H1 (cell line): ENCODE results near the gene DPM2. TPM values are rescaled to one million over a fixed set of nuclear protein-coding genes. Genes with fewer than 3 reads are reported as not detected.

Experiments
- CTCF ChIA-PET: fragments of 300-600 bp; sonication (Branson Sonifier 250); formaldehyde crosslinking; loops from one replicate; lab custom pipeline; 2021; ENCODE audit not compliant: partially characterized antibody; lab: Charles Lee
- POLR2A ChIA-PET: fragments of 300-600 bp; sonication (Branson Sonifier 250); formaldehyde crosslinking; loops from one replicate; lab custom pipeline; 2021; ENCODE audit warnings: inconsistent platforms; ENCODE audit not compliant: partially characterized antibody; lab: Charles Lee
- DNase-seq, 2 experiments: peaks; one replicate each; pipeline versions ENCODE4 v3.0.0 to v3.0.0-alpha.2; 2010 to 2022; ENCODE audit warnings: low spot score in 2 of 2, low read depth in 1 of 2, mixed read lengths in 1 of 2
- FAIRE-seq: peaks from 2 replicates; lab custom pipeline; 2011; peaks lifted over from hg19 to GRCh38; lab: Jason Lieb, UNC
- H2AFZ ChIP-seq: 2 replicates; pipeline ENCODE4 v1.8.1; 2012; ENCODE audit warnings: low read length, inconsistent platforms
- H2AK5ac ChIP-seq: 2 replicates; pipeline ENCODE4 v1.6.1; 2013; ENCODE audit warnings: low read depth, low read length
- H2BK120ac ChIP-seq: replicated peaks from 2 replicates; pipeline ENCODE3; 2013; ENCODE audit warnings: low read depth, low read length, inconsistent platforms
- H2BK12ac ChIP-seq: 2 replicates; pipeline ENCODE4 v1.6.1; 2013; ENCODE audit warnings: low read depth, low read length
- H2BK15ac ChIP-seq: 2 replicates; pipeline ENCODE4 v1.6.1; 2013; ENCODE audit warnings: low read length
- H2BK20ac ChIP-seq: 2 replicates; pipeline ENCODE4 v1.6.1; 2013; ENCODE audit warnings: low read length
- H2BK5ac ChIP-seq: 2 replicates; pipeline ENCODE4 v1.6.1; 2013; ENCODE audit warnings: low read depth, low read length
- H3K14ac ChIP-seq: 2 replicates; pipeline ENCODE4 v1.6.1; 2013; ENCODE audit warnings: inconsistent platforms; ENCODE audit not compliant: insufficient read length
- H3K18ac ChIP-seq: 2 replicates; pipeline ENCODE4 v1.6.1; 2013; ENCODE audit warnings: low read length; ENCODE audit errors: extremely low read depth
- H3K23ac ChIP-seq: 2 replicates; pipeline ENCODE4 v1.6.1; 2013; ENCODE audit warnings: inconsistent platforms; ENCODE audit not compliant: insufficient read length
- H3K23me2 ChIP-seq: 2 replicates; pipeline ENCODE4 v1.6.1; 2013; ENCODE audit warnings: low read depth, low read length
- H3K27ac ChIP-seq: 2 replicates; pipeline ENCODE4 v1.6.1; 2011; ENCODE audit warnings: low read depth, low read length, inconsistent platforms
- H3K27me3 ChIP-seq, 4 experiments: replicated peaks in 1 of 4; 1 replicate in 1 of 4; 2 replicates in 3 of 4; pipeline versions ENCODE4 v1.6.1 to v1.8.1; 2011 to 2013; ENCODE audit warnings: low read length in 3 of 4, mild to moderate bottlenecking in 3 of 4, inconsistent platforms in 2 of 4, mixed read lengths in 2 of 4, moderate library complexity in 1 of 4; ENCODE audit not compliant: control insufficient read depth in 3 of 4, insufficient read depth in 3 of 4; ENCODE audit errors: extremely low read depth in 1 of 4
- H3K36me3 ChIP-seq, 4 experiments: 2 replicates each; pipeline versions ENCODE4 v1.6.1 to v1.8.1; 2011 to 2013; ENCODE audit warnings: mild to moderate bottlenecking in 4 of 4, low read length in 3 of 4, moderate library complexity in 2 of 4, control low read depth in 1 of 4, inconsistent platforms in 1 of 4; ENCODE audit not compliant: insufficient read depth in 4 of 4, control insufficient read depth in 2 of 4
- H3K4ac ChIP-seq: replicated peaks from 2 replicates; pipeline ENCODE3; 2013; ENCODE audit warnings: low read length, low read depth, mixed read lengths, inconsistent platforms; ENCODE audit not compliant: insufficient read length
- H3K4me1 ChIP-seq, 4 experiments: replicated peaks in 1 of 4; 1 replicate in 1 of 4; 2 replicates in 3 of 4; pipeline versions ENCODE4 v1.6.1 to v1.8.1; 2011 to 2013; ENCODE audit warnings: low read length in 3 of 4, inconsistent platforms in 2 of 4, mixed read lengths in 1 of 4; ENCODE audit not compliant: insufficient read depth in 4 of 4, control insufficient read depth in 3 of 4
- H3K4me2 ChIP-seq, 2 experiments: 2 replicates each; pipeline versions ENCODE4 v1.6.1 to v1.8.1; 2011 to 2013; ENCODE audit warnings: low read depth in 2 of 2, low read length in 2 of 2, control low read depth in 1 of 2, inconsistent platforms in 1 of 2, mild to moderate bottlenecking in 1 of 2; ENCODE audit not compliant: insufficient read depth in 1 of 2
- H3K4me3 ChIP-seq, 4 experiments: fragments of 200-600, 300-600 bp in 1 of 4; sonication (generic), shearing (Covaris generic), sonication (Bioruptor Twin) in 1 of 4; 2 replicates each; pipeline versions ENCODE4 v1.5.1 to v1.8.1; 2011 to 2016; ENCODE audit warnings: low read length in 4 of 4, low read depth in 3 of 4, control low read depth in 2 of 4, inconsistent platforms in 2 of 4, mild to moderate bottlenecking in 2 of 4, mixed read lengths in 1 of 4, moderate library complexity in 1 of 4; ENCODE audit not compliant: insufficient read depth in 2 of 4; ENCODE audit errors: extremely low read depth in 1 of 4
- H3K56ac ChIP-seq: replicated peaks from 2 replicates; pipeline ENCODE3; 2013; ENCODE audit warnings: low read depth, mild to moderate bottlenecking, mixed read lengths, low read length, inconsistent platforms; ENCODE audit not compliant: insufficient read length
- H3K79me1 ChIP-seq: 2 replicates; pipeline ENCODE4 v1.6.1; 2013; ENCODE audit warnings: low read depth, low read length, control low read depth
- H3K79me2 ChIP-seq, 2 experiments: 2 replicates each; pipeline versions ENCODE4 v1.6.1 to v1.8.1; 2012 to 2013; ENCODE audit warnings: low read length in 2 of 2, mild to moderate bottlenecking in 2 of 2, inconsistent platforms in 1 of 2; ENCODE audit not compliant: insufficient read depth in 2 of 2, control insufficient read depth in 1 of 2
- H3K9ac ChIP-seq, 4 experiments: replicated peaks in 1 of 4; 1 replicate in 1 of 4; 2 replicates in 3 of 4; pipeline versions ENCODE4 v1.6.1 to v1.8.1; 2011 to 2013; ENCODE audit warnings: low read depth in 3 of 4, low read length in 3 of 4, control low read depth in 2 of 4, mild to moderate bottlenecking in 2 of 4, moderate library complexity in 2 of 4, inconsistent platforms in 1 of 4; ENCODE audit errors: extremely low read depth in 1 of 4
- H3K9me3 ChIP-seq, 2 experiments: 2 replicates each; pipeline versions ENCODE4 v1.6.1 to v1.8.1; 2012 to 2013; ENCODE audit warnings: mild to moderate bottlenecking in 2 of 2, moderate library complexity in 2 of 2, control low read depth in 1 of 2, inconsistent platforms in 1 of 2, low read depth in 1 of 2, low read length in 1 of 2, mixed read lengths in 1 of 2; ENCODE audit not compliant: insufficient read depth in 2 of 2
- H4K20me1 ChIP-seq, 2 experiments: replicated peaks in 1 of 2; 2 replicates each; pipeline versions ENCODE3 to v1.8.1; 2011 to 2013; ENCODE audit warnings: inconsistent platforms in 2 of 2, low read length in 2 of 2, mild to moderate bottlenecking in 1 of 2; ENCODE audit not compliant: insufficient read depth in 2 of 2, control insufficient read depth in 1 of 2
- H4K5ac ChIP-seq: 2 replicates; pipeline ENCODE4 v1.6.1; 2013; ENCODE audit warnings: low read length, low read depth, mixed read lengths, inconsistent platforms; ENCODE audit not compliant: insufficient read length
- H4K8ac ChIP-seq: 2 replicates; pipeline ENCODE4 v1.8.0; 2013; ENCODE audit warnings: mild to moderate bottlenecking, moderate library complexity, low read length, inconsistent platforms; ENCODE audit not compliant: insufficient read depth; ENCODE audit errors: extremely low read depth
- H4K91ac ChIP-seq: replicated peaks from 2 replicates; pipeline ENCODE3; 2013; ENCODE audit warnings: low read length, mixed read lengths, inconsistent platforms; ENCODE audit not compliant: insufficient read length
- CBX8 ChIP-seq: fragments of 300-800, 300-1000 bp; sonication (generic); IDR thresholded peaks from 2 replicates; pipeline ENCODE4 v1.7.1; 2016; ENCODE audit warnings: low read depth, low read length, borderline replicate concordance
- CTBP2 ChIP-seq: IDR thresholded peaks from 2 replicates; pipeline ENCODE4 v1.7.0; 2011; ENCODE audit warnings: borderline replicate concordance, mild to moderate bottlenecking, moderate library complexity, mixed read lengths, low read length; ENCODE audit not compliant: insufficient read depth, insufficient read length
- EZH2 ChIP-seq: fragments of 200-600 bp; sonication (generic); IDR thresholded peaks from 2 replicates; pipeline ENCODE4 v1.7.1; 2012; ENCODE audit warnings: low read depth, mild to moderate bottlenecking, moderate library complexity, low read length, inconsistent platforms; ENCODE audit not compliant: severe bottlenecking
- RFX5 ChIP-seq: IDR thresholded peaks from 2 replicates; pipeline ENCODE4 v1.6.1; 2011; ENCODE audit warnings: low read depth, low read length, improper control_type of control experiment, borderline replicate concordance
- SP1 ChIP-seq: IDR thresholded peaks from 2 replicates; pipeline ENCODE4 v1.6.1; 2011; ENCODE audit warnings: low read depth, low read length
- WGBS, 2 experiments: shearing (Covaris generic) in 1 of 2; methylation state at CpG; one replicate each; pipeline versions ENCODE4 v1.1.6 to v1.1.7; 2013 to 2015; ENCODE audit warnings: low lambda C conversion rate in 2 of 2, mixed read lengths in 2 of 2, inconsistent platforms in 1 of 2, low coverage in 1 of 2, missing lambda C conversion rate in 1 of 2; ENCODE audit not compliant: insufficient replicate concordance in 2 of 2, insufficient coverage in 1 of 2, insufficient read length in 1 of 2; ENCODE audit errors: extremely low coverage in 1 of 2, missing lambda C conversion rate in 1 of 2; 5-methylcytosine and 5-hydroxymethylcytosine counted together
- polyA plus RNA-seq, 7 experiments: library from polyadenylated mRNA; depleted of rRNA in 3 of 7; stranded (reverse) in 5 of 7; unstranded in 2 of 7; fragments of >200 nt in 5 of 7; fragments of 200-250 nt in 2 of 7; gene quantifications; 1 replicate in 5 of 7; 2 replicates in 1 of 7; 4 replicates in 1 of 7; pipeline versions ENCODE4 v1.2.1 to v1.2.3, GENCODE V29; 2011 to 2013; ENCODE audit warnings: missing spikeins in 2 of 7, mixed read lengths in 2 of 7
- total RNA-seq: library from RNA; stranded (reverse); fragmentation: NEBNext Ultra II Directional; extraction: Animal tissue kit (Norgen Biotek cat#: 25700); gene quantifications from 2 replicates; pipeline ENCODE4 v1.2.1, GENCODE V29; 2021
- TF ChIP-seq, protein P1 (sequence below): IDR thresholded peaks from 2 replicates; pipeline ENCODE4 v1.6.1; 2012; ENCODE audit warnings: inconsistent platforms

The DPM2 gene
- total and polyA plus RNA-seq, 2 of the 8 experiments (the other 6 are each of a cell fraction or from before 2014, with no cell fraction given) = 45.4 to 95.4 TPM

DNA sequence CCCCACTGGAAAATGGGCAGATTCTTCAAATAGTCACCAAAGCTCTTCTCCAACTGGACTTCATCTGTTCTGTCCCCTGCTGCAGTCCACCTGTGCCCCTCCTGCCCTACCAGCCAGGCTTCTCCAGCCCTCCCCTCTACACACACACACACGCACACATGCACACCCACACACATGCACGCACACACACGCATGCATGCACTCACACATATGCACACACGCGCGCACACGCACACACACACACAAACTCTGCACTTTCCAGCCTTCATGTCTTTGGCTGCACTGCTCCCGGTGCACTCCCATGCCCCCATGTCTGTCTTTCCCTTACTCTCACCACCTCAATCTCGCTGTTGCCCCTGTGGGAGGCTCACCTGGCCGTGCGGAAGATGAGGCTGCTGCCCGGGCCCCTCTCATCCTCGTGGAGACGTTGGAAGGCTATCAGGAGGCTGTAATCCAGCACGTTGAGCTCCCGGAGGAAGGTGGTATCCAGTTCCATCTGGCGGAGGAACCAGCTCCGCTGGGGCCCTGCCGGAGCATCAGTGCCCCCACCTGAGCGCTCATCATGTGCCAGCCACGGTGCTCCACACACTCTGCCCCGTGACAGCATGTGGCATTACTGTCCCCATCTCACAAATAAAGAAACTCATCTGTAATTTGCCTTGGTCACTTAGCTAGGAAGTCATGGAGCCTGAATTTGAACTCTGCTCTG is 12.8 kb downstream of the DPM2 start:
- Histone ChIP-seq H3K79me1 (no peaks in the 10 kb centered on the region), H2BK5ac (no peak overlapping the region), H4K91ac (no peak overlapping the region), H3K27ac (no peak overlapping the region), H2BK12ac (no peak overlapping the region), H2BK120ac (no peak overlapping the region), H4K20me1 (peaks cover 0 to 3% of the 10 kb centered on the region in 2 experiments), H4K8ac (no peak overlapping the region; the same call in 1 of the 2 replicates), H2AK5ac (no peak overlapping the region), H3K4me1 (peaks cover 3 to 18% (median 14%) of the 10 kb centered on the region in 4 experiments), H3K36me3 (no peaks in the 10 kb centered on the region), H3K4ac (no peak overlapping the region), H3K14ac (no peak overlapping the region), H3K9me3 (no peaks in the 10 kb centered on the region), H3K4me3 (no peak overlapping the region), H3K56ac (no peak overlapping the region), H2AFZ (no peak overlapping the region), H3K27me3 (peaks cover 0 to 23% (median 17%) of the 10 kb centered on the region in 4 experiments; a peak in 6 of 7 replicates), H3K4me2 (no peak overlapping the region), H4K5ac (no peak overlapping the region), H3K9ac (no peak overlapping the region), H2BK20ac (no peak overlapping the region), H3K18ac (no peak overlapping the region), H2BK15ac (no peak overlapping the region), H3K23me2 (peaks cover 13% of the 10 kb centered on the region; the same call in 1 of the 2 replicates), H3K23ac (no peak overlapping the region), H3K79me2 (no peaks in the 10 kb centered on the region)
- ChIA-PET CTCF (interaction anchor here (1.0 to 6.7 kb wide), 9 partner anchors 28 to 396 kb away, joined by 3 to 46 read pairs (median 3); no protein-coding TSS in a partner anchor), POLR2A (interaction anchor here (0.8 kb wide), 1 partner anchor 26 kb away, joined by 3 read pairs; the partner anchor contains the start of gene ST6GALNAC6)
- WGBS, 2 experiments = 88% methylated on average over 22 of the region's 22 CpGs; no CpG with 5 or more reads in 1 of the 2 experiments
- DNase-seq (no peak), FAIRE-seq (no peak)
- no peak for TF ChIP-seq SP1
- no peak for TF ChIP-seq EZH2
- TF ChIP-seq CBX8 = no peak
- no peak for TF ChIP-seq CTBP2
- no peak for TF ChIP-seq RFX5
- TF ChIP-seq, protein P1, sequence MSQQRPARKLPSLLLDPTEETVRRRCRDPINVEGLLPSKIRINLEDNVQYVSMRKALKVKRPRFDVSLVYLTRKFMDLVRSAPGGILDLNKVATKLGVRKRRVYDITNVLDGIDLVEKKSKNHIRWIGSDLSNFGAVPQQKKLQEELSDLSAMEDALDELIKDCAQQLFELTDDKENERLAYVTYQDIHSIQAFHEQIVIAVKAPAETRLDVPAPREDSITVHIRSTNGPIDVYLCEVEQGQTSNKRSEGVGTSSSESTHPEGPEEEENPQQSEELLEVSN = no peak
